NOMO-1 (cell line): ENCODE data around the gene MAPK1IP1L.

Experiments
- DNase-seq, 2 experiments: peaks; one replicate each; lab custom pipeline; 2025; ENCODE audit not compliant: unreplicated experiment in 2 of 2; lab: John Stamatoyannopoulos, UW

The MAPK1IP1L gene

GRCh38 chr14:55094292-55095157 lies 43.1 kb downstream of the MAPK1IP1L start:
- DNase-seq = no peak

GRCh38 chr14:55097881-55098560 lies 46.6 kb downstream of the MAPK1IP1L start:
- peak in 1 of 2 experiments; percentile 40 for DNase-seq

DNA sequence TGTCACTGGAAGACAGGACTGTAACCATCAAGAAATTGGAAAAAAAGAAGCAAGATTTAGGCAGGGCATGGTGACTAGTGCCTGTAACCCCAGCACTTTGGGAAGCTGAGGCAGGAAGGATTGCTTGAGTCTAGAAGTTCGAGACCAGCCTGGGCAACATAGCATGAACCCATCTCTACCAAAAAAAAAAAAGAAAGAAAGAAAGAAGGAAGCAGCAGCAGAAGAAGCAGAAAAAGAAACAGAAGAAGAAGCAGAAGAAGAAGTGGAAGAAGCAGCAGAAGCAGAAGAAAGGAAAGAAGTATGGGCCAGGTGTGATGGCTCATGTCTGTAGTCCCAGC lies 47.1 kb downstream of the MAPK1IP1L start:
- DNase-seq = peak in 1 of 2 experiments; percentile 18

DNA sequence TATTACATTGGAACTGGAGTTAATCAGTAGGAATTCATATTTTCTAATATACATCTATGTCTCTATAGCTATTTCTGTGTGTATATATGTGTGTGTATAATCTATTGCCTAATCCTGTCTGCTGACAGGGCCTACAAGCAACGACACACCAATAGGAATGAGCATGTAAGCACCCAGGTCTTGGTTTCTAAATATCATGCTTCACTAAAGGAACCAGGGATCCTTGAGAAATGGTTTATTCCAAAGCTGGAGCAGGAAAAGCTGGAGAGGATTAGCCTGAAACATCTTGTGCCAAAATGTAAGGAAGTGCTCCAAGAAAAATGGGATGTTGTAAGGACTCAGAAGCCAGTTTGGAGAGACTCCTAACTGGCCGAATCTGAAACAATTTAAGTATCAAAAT lies 48.3 kb downstream of the MAPK1IP1L start:
- DNase-seq = peak in 1 of 2 experiments; percentile 15

- no peak for DNase-seq
These were observed 50.3 kb downstream of the MAPK1IP1L start for GRCh38 chr14:55101698-55102097.

DNA sequence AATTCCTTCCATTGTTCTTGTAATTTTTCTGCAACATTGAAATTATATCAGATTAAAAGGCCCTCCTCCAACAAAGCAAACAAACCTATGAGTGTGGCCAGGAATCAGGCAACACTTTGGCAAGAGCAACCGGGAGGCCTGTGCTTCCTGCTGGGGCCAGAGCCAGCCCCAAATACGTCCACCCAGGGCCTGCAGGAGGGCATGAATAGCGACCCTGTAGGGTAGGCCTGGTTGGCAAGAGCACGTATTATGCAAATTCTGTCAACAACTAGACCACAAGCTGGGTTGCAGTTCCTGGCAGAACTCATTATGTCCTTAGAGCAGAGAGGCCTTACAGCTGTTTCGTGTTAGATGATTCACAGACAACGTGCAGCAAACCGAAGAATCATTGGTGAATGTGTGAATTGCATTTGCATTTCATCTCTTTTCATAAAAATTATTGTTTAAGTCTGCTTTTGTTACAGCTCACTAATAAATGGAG lies 50.7 kb downstream of the MAPK1IP1L start:
- DNase-seq = peak; percentile 79 to 91

GRCh38 chr14:55103005-55103640 lies 51.7 kb downstream of the MAPK1IP1L start:
- peak; percentile 66 to 82 for DNase-seq

DNA sequence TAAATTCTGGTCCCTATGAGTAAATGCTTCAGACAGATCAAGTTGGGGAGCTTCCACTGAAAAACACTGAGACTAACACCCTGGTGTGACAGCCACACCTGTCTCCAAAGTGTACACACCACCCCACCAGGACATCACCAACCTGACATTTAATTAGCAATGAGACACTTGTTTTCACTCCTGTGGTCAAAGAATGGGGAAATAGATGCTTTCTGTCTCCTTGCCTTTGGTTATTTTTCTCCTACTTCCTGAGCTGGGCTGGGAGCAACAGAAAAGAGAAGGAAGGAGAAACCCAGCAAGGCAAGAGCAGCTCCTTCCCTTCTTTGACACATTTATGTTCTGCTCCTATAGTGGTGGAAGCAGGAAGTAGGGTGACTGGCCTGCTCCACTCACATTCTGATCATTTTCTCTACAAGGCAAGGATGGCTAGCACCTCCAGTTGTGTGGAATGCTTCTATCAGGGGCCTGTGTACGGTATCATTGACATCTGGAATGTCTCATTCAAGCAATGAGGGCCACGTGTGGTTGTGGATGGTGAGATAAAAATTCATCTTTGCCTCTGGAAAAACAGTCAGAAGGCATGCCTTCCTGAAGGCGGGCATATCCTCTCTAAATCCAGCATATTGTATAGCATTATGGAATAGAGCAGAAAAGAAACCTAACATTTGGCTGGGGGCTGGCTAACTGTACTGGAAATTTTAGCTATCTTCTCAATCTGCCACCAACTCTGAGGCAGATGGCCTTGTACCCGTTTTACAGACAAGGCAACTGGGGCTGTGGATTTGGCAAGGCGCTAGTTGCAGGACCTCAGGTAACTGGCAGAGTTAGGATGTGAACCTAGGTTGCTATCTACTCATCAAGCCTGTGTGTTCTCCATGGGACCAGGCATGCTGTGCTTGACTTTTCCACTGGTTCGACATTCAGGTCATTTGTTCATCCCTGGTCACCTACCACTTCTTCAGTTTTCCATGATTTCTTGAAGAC lies 52.8 kb downstream of the MAPK1IP1L start:
- peak; percentile 62 to 77 for DNase-seq

DNA sequence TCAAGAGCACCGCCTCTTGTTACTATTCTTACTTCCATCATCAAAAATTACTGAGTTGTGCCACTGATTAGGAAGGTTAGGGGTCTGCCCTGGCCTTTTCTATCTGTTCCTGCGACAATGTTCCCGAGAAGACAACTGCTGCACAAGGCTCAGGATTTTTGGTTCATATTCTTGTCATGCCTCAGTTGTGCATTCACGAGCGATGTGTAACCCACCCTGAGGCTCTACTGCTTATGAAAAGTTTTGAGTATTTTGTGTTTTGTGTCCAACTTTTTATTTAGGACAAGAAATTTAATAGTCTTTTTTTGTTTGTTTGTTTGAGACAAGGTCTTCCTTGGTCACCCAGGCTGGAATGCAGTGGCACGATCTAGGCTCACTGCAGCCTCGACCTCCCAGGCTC lies 54.5 kb downstream of the MAPK1IP1L start:
- no peak for DNase-seq

DNA sequence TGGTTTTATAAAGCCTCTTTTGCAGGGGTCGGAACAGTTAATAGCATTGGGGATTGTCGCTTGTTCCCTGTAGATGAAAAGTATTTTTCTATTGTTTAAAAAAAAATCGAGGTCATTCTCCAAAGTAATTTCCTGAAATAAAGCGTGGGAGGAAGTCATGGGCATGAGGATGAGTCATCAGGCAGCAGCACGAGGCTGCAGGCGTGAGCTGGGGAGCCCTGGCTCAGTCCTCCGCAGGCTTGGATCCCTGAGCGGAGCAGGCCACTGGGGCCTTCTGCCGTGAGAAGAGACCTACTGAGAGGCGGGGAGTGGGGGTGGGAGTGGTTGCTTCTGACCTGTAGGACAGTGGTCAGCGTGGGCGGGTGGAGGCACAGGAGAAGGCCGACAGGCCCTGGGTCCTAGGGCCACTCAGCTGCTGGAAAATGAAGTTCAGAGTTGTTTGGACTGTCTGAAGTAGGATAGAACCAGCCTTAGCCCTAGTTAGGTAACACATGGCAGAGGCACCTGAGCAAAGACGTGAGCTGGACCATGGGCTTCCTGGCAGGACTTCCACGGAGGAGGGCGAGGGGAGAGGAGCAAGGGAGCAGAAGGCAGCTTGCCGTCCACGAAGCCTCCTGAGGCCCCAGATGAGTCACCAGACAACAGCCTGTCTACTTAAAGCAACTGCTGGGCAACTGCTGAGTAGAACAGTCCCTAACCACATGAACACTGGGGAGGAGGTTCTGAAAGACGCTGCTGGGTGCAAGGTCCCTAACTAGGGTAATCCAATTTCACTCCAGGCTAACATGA lies 56.5 kb downstream of the MAPK1IP1L start:
- peak; percentile 67 to 71 for DNase-seq

DNA sequence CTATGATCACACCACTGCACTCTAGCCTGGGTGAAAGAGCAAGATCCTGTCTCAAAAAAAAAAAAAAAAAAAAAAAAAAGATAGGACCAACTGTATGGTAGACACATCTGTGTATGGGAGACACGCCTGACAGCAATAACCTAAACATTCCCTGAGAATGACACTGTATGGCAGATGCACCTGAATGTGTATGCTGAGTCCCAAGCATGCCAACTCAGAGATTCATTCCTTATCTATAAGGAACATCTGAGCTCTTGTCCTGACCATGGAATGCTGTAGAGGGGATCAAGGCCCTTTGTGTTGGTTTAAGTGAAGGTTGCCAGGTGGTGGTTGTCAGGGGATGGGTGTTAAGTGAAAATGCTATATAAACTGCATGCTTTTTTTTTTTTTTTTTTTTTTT lies 58.4 kb downstream of the MAPK1IP1L start:
- no peak for DNase-seq

GRCh38 chr14:55111122-55111708 lies 59.8 kb downstream of the MAPK1IP1L start:
- no peak for DNase-seq

- no peak for DNase-seq
These were observed 63.3 kb downstream of the MAPK1IP1L start for GRCh38 chr14:55114720-55115119.

DNA sequence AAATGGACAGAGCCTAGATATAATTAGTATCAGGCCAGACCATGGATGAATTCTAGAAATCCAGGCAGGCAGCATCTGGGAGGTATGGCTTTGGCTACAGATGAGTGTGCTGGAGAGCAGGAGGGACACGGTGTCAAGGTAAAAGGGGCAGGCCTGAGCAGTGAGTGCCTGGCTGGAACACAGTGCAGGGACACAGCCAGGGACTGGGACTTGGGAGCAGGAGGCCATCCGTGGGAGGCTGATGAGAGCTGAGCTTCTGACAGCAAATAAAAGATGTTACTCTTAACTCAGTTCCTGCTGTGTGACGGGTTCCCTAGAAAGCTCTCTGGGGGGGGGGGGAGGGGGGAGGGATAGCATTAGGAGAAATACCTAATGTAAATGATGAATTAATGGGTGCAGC lies 64.0 kb downstream of the MAPK1IP1L start:
- no peak for DNase-seq

- no peak for DNase-seq
These were observed 64.4 kb downstream of the MAPK1IP1L start for GRCh38 chr14:55115861-55116245.

- peak; percentile 15 to 64 for DNase-seq
These were observed 65.0 kb downstream of the MAPK1IP1L start for GRCh38 chr14:55116246-55117030.

DNA sequence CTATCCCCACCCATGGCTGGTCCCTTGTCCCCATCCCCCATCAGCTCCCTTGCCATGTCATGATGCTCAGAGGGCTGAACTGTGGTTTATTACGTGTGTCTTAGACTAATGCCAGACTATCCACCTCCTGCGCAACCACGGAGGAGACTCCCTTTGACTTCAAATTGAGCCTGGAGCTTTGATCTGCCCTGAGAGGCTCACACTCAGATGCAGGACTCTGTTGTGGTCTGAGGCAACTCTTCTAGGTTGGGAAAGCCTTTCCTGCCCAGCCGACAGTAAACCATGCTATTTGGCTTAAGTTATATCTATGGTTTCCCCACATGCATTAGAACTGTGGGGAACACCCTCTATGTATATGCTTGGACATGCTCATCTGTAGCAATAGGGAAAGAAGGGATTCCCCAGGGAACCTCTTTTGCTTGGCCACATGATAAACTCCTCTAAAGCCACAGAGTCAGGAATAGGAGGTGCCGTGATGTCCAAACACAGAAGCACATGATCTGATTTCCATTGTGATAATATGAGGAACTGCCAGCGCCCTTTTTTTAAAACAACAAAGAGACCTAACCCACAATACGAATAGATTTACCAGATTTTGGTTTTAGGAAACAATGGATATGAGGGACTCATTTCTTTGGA lies 66.5 kb downstream of the MAPK1IP1L start:
- peak; percentile 79 to 80 for DNase-seq

DNA sequence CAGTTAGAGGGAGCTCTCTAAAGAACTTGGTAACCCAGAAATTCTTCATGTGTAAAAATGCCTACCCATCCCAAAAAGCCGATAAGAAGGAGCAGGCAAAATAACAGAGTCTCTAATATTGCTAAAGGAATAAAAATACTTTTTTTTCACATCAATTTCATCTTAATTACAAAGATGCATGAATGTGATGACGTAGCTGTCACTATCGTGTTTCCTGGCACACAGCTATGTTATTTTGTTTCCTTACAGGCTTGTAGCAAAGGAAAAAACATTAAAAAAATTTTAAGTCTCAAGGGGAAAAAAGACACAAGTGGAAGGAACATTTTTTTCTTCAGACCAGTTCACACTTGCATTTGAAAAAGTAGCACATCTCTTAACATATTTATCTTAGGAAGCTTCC lies 67.3 kb downstream of the MAPK1IP1L start:
- DNase-seq = no peak
